ENCODE data around the gene NT5C. TPM values are rescaled to one million over a fixed set of nuclear protein-coding genes. Genes with fewer than 3 reads are reported as not detected.
"Not testable (repeated sequence)": the region's sequence is repeated elsewhere in the genome, so short reads cannot be mapped to it uniquely, and the experiment has no call there.

The NT5C gene
- total RNA-seq, 4 donors from 2014 or later, result 62.5 to 107 (median 105) TPM

- WGBS, 2 donors, result 80 to 81% methylated on average over 4 of the region's 4 CpGs
- DNase-seq (ENCODE audit: low spot score in 2 of 2), result no peak
- intact Hi-C loops (cut with DNase I; ENCODE audit: low total_unique reads), result loop anchor here (5.0 to 10.0 kb wide), 2 partner anchors 61 to 109 kb away; no protein-coding TSS in a partner anchor
These were observed 42.0 kb upstream of the NT5C start for GRCh38 chr17:75173526-75173925.

DNA sequence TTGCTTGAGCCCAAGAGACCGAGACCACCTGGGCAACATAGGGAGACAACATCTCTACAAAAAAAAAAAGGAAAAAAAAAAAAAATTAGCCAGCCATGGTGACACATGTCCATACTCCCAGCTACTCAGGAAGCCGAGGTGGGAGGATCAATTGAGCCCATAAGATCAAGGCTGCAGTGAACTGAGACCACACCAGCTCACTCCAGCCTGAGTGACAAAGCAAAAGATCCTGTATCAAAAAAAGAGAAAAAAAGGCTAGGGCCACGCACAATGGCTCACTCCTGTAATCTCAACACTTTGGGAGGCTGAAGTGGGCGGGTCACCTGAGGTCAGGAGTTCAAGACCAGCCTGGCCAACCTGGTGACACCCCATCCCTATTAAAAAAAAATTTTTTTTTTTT lies 37.5 kb upstream of the NT5C start:
- WGBS, 2 donors, result 85 to 87% methylated on average over 4 of the region's 4 CpGs
- TF ChIP-seq POLR2A (IDR thresholded peaks at IDR 0.05), result no peak
- TF ChIP-seq, protein P1, sequence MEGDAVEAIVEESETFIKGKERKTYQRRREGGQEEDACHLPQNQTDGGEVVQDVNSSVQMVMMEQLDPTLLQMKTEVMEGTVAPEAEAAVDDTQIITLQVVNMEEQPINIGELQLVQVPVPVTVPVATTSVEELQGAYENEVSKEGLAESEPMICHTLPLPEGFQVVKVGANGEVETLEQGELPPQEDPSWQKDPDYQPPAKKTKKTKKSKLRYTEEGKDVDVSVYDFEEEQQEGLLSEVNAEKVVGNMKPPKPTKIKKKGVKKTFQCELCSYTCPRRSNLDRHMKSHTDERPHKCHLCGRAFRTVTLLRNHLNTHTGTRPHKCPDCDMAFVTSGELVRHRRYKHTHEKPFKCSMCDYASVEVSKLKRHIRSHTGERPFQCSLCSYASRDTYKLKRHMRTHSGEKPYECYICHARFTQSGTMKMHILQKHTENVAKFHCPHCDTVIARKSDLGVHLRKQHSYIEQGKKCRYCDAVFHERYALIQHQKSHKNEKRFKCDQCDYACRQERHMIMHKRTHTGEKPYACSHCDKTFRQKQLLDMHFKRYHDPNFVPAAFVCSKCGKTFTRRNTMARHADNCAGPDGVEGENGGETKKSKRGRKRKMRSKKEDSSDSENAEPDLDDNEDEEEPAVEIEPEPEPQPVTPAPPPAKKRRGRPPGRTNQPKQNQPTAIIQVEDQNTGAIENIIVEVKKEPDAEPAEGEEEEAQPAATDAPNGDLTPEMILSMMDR (IDR thresholded peaks at IDR 0.05), result no peak
- H3K4me3 ChIP-seq (ENCODE audit: low read depth, poor library complexity, severe bottlenecking), result no peak overlapping the region
- no peak for DNase-seq (ENCODE audit: low spot score in 2 of 2)
- intact Hi-C loops (cut with DNase I; ENCODE audit: low total_unique reads), result no loop called here

More at GRCh38 chr17:75173526-75173925, 42.0 kb upstream of the NT5C start:
- no peak for TF ChIP-seq POLR2A (IDR thresholded peaks at IDR 0.05)
- TF ChIP-seq, protein P1 (IDR thresholded peaks at IDR 0.05), result no peak
- no peak overlapping the region for H3K4me3 ChIP-seq (ENCODE audit: low read depth, poor library complexity, severe bottlenecking)

- 97 to 99% methylated on average over 15 of the region's 15 CpGs for WGBS, 2 donors
- H3K4me3 ChIP-seq (ENCODE audit: low read depth, poor library complexity, severe bottlenecking); DNase-seq (ENCODE audit: low spot score in 2 of 2); intact Hi-C loops (cut with DNase I; ENCODE audit: low total_unique reads): not testable (repeated sequence)
These were observed 33.1 kb upstream of the NT5C start for GRCh38 chr17:75164606-75165005.

DNA sequence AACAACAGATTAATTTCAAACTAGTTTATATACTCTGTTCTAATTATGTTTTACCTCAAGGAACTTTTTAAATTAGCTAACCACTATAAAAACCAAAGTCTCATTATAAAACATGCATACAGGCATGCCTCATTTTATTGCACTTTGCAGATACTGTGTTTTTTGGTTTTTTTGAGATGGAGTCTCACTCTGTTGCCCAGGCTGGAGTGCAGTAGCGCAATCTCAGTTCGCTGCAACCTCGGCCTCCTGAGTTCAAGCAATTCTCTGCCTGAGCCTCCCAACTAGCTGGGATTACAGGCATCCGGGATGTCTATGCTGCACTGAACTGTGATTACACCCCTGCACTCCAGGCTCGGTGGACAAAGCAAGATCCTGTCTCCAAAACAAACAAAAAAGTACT lies 31.5 kb upstream of the NT5C start:
- DNase-seq (ENCODE audit: low spot score in 2 of 2), result no peak
- H3K4me3 ChIP-seq (ENCODE audit: low read depth, poor library complexity, severe bottlenecking), result no peak overlapping the region
- TF ChIP-seq, protein P1 (IDR thresholded peaks at IDR 0.05), result no peak
- TF ChIP-seq POLR2A (IDR thresholded peaks at IDR 0.05), result no peak
- 92 to 96% methylated on average over 5 of the region's 5 CpGs for WGBS, 2 donors
- intact Hi-C loops (cut with DNase I; ENCODE audit: low total_unique reads), result no loop called here

- WGBS, 2 donors, result 92% methylated on average over 5 of the region's 5 CpGs
- intact Hi-C loops (cut with DNase I; ENCODE audit: low total_unique reads), result no loop called here
- no peak for DNase-seq (ENCODE audit: low spot score in 2 of 2)
- TF ChIP-seq, protein P1 (IDR thresholded peaks at IDR 0.05), result no peak
- TF ChIP-seq POLR2A (IDR thresholded peaks at IDR 0.05), result no peak
- no peak overlapping the region for H3K4me3 ChIP-seq (ENCODE audit: low read depth, poor library complexity, severe bottlenecking)
These were observed 28.7 kb upstream of the NT5C start for GRCh38 chr17:75160211-75160610.

GRCh38 chr17:75159196-75160031 lies 27.9 kb upstream of the NT5C start:
- intact Hi-C loops (cut with DNase I; ENCODE audit: low total_unique reads), result no loop called here
- WGBS, 2 donors, result 79 to 86% methylated on average over 4 of the region's 4 CpGs
- no peak overlapping the region for H3K4me3 ChIP-seq (ENCODE audit: low read depth, poor library complexity, severe bottlenecking)
- DNase-seq (ENCODE audit: low spot score in 2 of 2), result no peak
- no peak for TF ChIP-seq POLR2A (IDR thresholded peaks at IDR 0.05)
- TF ChIP-seq, protein P1 (IDR thresholded peaks at IDR 0.05), result no peak

DNA sequence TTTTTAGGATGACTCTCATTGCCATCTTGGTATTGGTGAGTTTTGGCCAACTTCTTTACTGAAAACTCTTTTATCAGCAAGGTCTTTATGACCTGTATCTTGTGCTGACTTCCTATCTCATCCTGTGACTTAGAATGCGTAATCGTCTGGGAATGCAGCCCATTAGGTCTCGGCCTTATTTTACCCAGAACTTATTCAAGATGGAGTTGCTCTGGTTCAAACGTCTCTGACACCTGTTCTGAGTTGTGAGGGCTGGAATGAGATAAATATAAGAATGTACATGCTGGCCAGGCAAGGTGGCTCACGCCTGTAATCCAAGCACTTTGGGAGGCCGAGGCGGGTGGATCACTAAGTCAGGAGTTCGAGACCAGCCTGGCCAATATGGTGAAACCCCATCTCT lies 26.9 kb upstream of the NT5C start:
- WGBS, 2 donors, result 82 to 89% methylated on average over 8 of the region's 8 CpGs
- H3K4me3 ChIP-seq (ENCODE audit: low read depth, poor library complexity, severe bottlenecking); DNase-seq (ENCODE audit: low spot score in 2 of 2); intact Hi-C loops (cut with DNase I; ENCODE audit: low total_unique reads): not testable (repeated sequence)
